ENCODE measurements around the gene HIGD2B. TPM values are rescaled to one million over a fixed set of nuclear protein-coding genes. Genes with fewer than 3 reads are reported as not detected.

Gene HIGD2B
- total RNA-seq, 2 donors from 2014 or later: not detected

DNA sequence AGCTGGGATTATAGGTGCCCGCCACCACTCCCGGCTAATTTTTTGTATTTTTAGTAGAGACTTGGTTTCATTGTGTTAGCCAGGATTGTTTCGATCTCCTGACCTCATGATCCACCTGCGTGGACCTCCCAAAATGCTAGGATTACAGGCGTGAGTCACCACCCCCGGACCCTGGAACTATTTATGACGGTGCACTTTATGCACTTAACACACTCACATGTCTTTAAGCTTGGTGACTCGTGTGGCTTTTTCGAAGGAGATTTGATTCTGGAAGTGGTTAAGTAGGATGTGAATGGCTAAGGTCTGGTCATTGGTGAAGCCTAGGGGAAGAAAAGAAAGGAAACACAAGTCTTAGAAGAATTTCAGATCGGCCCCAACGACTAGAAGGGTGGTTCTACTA is 20.3 kb upstream of the HIGD2B start:
- Mint-ChIP-seq H3K4me1 (peaks cover 4% of the 10 kb centered on the region), H3K36me3 (ENCODE audit: low read depth) (peaks cover 9% of the 10 kb centered on the region), H3K27ac (no peak overlapping the region), H3K9me3 (no peaks in the 10 kb centered on the region), H3K4me3 (no peak overlapping the region), H3K27me3 (ENCODE audit: insufficient read depth) (no peaks in the 10 kb centered on the region)
- no peaks in the 10 kb centered on the region for H3K4me1 ChIP-seq (ENCODE audit: control insufficient read depth, insufficient read depth, low read length)
- TF ChIP-seq, protein P1, sequence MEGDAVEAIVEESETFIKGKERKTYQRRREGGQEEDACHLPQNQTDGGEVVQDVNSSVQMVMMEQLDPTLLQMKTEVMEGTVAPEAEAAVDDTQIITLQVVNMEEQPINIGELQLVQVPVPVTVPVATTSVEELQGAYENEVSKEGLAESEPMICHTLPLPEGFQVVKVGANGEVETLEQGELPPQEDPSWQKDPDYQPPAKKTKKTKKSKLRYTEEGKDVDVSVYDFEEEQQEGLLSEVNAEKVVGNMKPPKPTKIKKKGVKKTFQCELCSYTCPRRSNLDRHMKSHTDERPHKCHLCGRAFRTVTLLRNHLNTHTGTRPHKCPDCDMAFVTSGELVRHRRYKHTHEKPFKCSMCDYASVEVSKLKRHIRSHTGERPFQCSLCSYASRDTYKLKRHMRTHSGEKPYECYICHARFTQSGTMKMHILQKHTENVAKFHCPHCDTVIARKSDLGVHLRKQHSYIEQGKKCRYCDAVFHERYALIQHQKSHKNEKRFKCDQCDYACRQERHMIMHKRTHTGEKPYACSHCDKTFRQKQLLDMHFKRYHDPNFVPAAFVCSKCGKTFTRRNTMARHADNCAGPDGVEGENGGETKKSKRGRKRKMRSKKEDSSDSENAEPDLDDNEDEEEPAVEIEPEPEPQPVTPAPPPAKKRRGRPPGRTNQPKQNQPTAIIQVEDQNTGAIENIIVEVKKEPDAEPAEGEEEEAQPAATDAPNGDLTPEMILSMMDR (conservative IDR thresholded peaks at IDR 0.05): no peak
- H3K4me3 ChIP-seq (ENCODE audit: low read length): no peak overlapping the region
- no peak for DNase-seq
- H3K9me3 ChIP-seq (ENCODE audit: control insufficient read depth, low read length): no peaks in the 10 kb centered on the region
- no peaks in the 10 kb centered on the region for H3K36me3 ChIP-seq (ENCODE audit: control insufficient read depth, insufficient read depth, low read length)
- no peak overlapping the region for H3K27ac ChIP-seq (ENCODE audit: low read depth, low read length)
- H3K9ac ChIP-seq (ENCODE audit: extremely low read depth, low read length, poor library complexity, severe bottlenecking): no peak overlapping the region
- H3K27me3 ChIP-seq (ENCODE audit: control insufficient read depth, insufficient read depth, low read length, poor library complexity, severe bottlenecking): no peaks in the 10 kb centered on the region
- 90 to 94% methylated on average over 2 to 11 of the region's 11 CpGs for WGBS, 2 experiments (ENCODE audit: insufficient coverage in 1 of 2, insufficient read length in 1 of 2)

GRCh38 chr15:72700076-72700475 is 14.1 kb upstream of the HIGD2B start:
- Histone ChIP-seq H3K9me3 (ENCODE audit: control insufficient read depth, low read length) (no peaks in the 10 kb centered on the region), H3K27me3 (ENCODE audit: control insufficient read depth, insufficient read depth, low read length, poor library complexity, severe bottlenecking) (no peaks in the 10 kb centered on the region), H3K9ac (ENCODE audit: extremely low read depth, low read length, poor library complexity, severe bottlenecking) (no peak overlapping the region), H3K4me1 (ENCODE audit: control insufficient read depth, insufficient read depth, low read length) (no peaks in the 10 kb centered on the region), H3K36me3 (ENCODE audit: control insufficient read depth, insufficient read depth, low read length) (no peaks in the 10 kb centered on the region), H3K27ac (ENCODE audit: low read depth, low read length) (no peak overlapping the region), H3K4me3 (ENCODE audit: low read length) (no peak overlapping the region)
- 95 to 96% methylated on average over 5 to 9 of the region's 9 CpGs for WGBS, 2 experiments (ENCODE audit: insufficient coverage in 1 of 2, insufficient read length in 1 of 2)
- H3K9me3 Mint-ChIP-seq: no peaks in the 10 kb centered on the region
- H3K4me3 Mint-ChIP-seq: no peak overlapping the region
- TF ChIP-seq, protein P1 (conservative IDR thresholded peaks at IDR 0.05): no peak
- H3K36me3 Mint-ChIP-seq (ENCODE audit: low read depth): peaks cover 9% of the 10 kb centered on the region
- peaks cover 6% of the 10 kb centered on the region for H3K4me1 Mint-ChIP-seq
- DNase-seq: no peak
- no peaks in the 10 kb centered on the region for H3K27me3 Mint-ChIP-seq (ENCODE audit: insufficient read depth)
- H3K27ac Mint-ChIP-seq: no peak overlapping the region

DNA sequence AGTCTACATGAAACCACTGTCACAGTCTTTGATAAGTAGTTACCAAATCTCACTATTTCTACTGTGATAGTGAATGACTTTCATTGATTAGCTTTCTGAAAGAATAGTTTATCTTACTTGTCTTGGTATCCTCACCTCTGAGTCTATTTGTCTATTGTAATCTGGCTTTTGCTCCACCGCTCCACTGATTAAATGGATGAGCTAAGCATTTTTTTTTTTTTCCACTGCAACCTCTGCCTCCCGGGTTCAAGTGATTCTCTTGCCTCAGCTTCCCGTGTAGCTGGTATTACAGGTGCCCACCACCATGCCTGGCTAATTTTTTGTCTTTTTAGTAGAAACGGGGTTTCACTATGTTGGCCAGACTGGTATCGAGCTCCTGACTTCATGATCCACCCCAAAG is 13.0 kb upstream of the HIGD2B start:
- no peaks in the 10 kb centered on the region for H3K27me3 Mint-ChIP-seq (ENCODE audit: insufficient read depth)
- WGBS, 2 experiments (ENCODE audit: insufficient coverage in 1 of 2, insufficient read length in 1 of 2): 90 to 95% methylated on average over 4 to 5 of the region's 5 CpGs
- no peak overlapping the region for H3K4me3 Mint-ChIP-seq
- Histone ChIP-seq H3K27ac (ENCODE audit: low read depth, low read length) (no peak overlapping the region), H3K9me3 (ENCODE audit: control insufficient read depth, low read length) (no peaks in the 10 kb centered on the region), H3K4me1 (ENCODE audit: control insufficient read depth, insufficient read depth, low read length) (no peaks in the 10 kb centered on the region), H3K36me3 (ENCODE audit: control insufficient read depth, insufficient read depth, low read length) (no peaks in the 10 kb centered on the region), H3K27me3 (ENCODE audit: control insufficient read depth, insufficient read depth, low read length, poor library complexity, severe bottlenecking) (no peaks in the 10 kb centered on the region), H3K9ac (ENCODE audit: extremely low read depth, low read length, poor library complexity, severe bottlenecking) (no peak overlapping the region), H3K4me3 (ENCODE audit: low read length) (no peak overlapping the region)
- peaks cover 11% of the 10 kb centered on the region for H3K36me3 Mint-ChIP-seq (ENCODE audit: low read depth)
- TF ChIP-seq, protein P1 (conservative IDR thresholded peaks at IDR 0.05): no peak
- no peak for DNase-seq
- H3K9me3 Mint-ChIP-seq: no peaks in the 10 kb centered on the region
- H3K27ac Mint-ChIP-seq: no peak overlapping the region
- peaks cover 6% of the 10 kb centered on the region for H3K4me1 Mint-ChIP-seq

Measured in endodermal cell (in vitro differentiated cells).